PC-3 (cell line): ENCODE results near the gene CACNG1.

ENCODE experiments used
- EZH2 ChIP-seq: fragments of 300-600 bp; sonication (generic); IDR thresholded peaks from one replicate; pipeline ENCODE4 v1.6.1; 2017; ENCODE audit warnings: antibody characterized with exemption, mild to moderate bottlenecking, low read length; ENCODE audit not compliant: unreplicated experiment
- EZH2phosphoT487 ChIP-seq: fragments of 300-600 bp; sonication (generic); IDR thresholded peaks from 2 replicates; pipeline ENCODE4 v1.6.1; 2018; ENCODE audit warnings: mild to moderate bottlenecking, antibody characterized with exemption, low read length, borderline replicate concordance
- TF ChIP-seq, protein P1 (sequence below): fragments of 300-600 bp; sonication (generic); conservative IDR thresholded peaks from 2 replicates; pipeline ENCODE4 v1.5.1; 2017; ENCODE audit warnings: antibody characterized with exemption, low read depth, mild to moderate bottlenecking, low read length

DNA sequence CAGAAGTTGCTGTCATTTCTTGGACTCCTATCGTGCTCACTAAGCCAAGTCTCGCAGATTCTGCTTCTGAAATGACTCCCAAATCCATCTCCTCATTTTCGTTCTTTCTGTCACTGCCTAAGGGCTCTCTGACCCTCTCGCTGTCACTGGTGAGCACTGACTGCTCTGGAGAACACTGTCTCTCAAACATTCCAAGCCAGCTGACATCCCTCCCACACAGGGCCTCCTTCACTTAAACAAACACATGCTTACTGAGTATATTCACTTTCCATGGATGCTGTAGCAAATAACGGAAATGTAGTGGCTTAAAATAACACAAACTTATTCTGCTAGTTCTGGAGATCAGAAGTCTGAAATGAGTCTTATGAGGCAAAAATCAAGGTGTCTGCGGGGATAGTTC, 18.8 kb downstream of the CACNG1 start:
- TF ChIP-seq, protein P1, sequence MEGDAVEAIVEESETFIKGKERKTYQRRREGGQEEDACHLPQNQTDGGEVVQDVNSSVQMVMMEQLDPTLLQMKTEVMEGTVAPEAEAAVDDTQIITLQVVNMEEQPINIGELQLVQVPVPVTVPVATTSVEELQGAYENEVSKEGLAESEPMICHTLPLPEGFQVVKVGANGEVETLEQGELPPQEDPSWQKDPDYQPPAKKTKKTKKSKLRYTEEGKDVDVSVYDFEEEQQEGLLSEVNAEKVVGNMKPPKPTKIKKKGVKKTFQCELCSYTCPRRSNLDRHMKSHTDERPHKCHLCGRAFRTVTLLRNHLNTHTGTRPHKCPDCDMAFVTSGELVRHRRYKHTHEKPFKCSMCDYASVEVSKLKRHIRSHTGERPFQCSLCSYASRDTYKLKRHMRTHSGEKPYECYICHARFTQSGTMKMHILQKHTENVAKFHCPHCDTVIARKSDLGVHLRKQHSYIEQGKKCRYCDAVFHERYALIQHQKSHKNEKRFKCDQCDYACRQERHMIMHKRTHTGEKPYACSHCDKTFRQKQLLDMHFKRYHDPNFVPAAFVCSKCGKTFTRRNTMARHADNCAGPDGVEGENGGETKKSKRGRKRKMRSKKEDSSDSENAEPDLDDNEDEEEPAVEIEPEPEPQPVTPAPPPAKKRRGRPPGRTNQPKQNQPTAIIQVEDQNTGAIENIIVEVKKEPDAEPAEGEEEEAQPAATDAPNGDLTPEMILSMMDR = no peak
- TF ChIP-seq EZH2phosphoT487 (no peak), EZH2 (no peak)
